Fibroblast of lung (primary cell): ENCODE data around the gene SLC1A1.
"Not testable (repeated sequence)": the region's sequence is repeated elsewhere in the genome, so short reads cannot be mapped to it uniquely, and the experiment has no call there.

Experiments
- CTCF ChIP-seq, 2 donors: IDR thresholded peaks in 1 of 2; conservative IDR thresholded peaks in 1 of 2; 1 replicate in 1 of 2; 2 replicates in 1 of 2; pipeline ENCODE4 v1.5.1; 2011 to 2012; ENCODE audit warnings: low read length in 2 of 2, control low read depth in 1 of 2, inconsistent platforms in 1 of 2, low read depth in 1 of 2, mild to moderate bottlenecking in 1 of 2
- EZH2 ChIP-seq: IDR thresholded peaks from 2 replicates; pipeline ENCODE4 v1.5.1; 2012; ENCODE audit warnings: low read length, control low read depth, mild to moderate bottlenecking; ENCODE audit errors: missing control alignments

DNA sequence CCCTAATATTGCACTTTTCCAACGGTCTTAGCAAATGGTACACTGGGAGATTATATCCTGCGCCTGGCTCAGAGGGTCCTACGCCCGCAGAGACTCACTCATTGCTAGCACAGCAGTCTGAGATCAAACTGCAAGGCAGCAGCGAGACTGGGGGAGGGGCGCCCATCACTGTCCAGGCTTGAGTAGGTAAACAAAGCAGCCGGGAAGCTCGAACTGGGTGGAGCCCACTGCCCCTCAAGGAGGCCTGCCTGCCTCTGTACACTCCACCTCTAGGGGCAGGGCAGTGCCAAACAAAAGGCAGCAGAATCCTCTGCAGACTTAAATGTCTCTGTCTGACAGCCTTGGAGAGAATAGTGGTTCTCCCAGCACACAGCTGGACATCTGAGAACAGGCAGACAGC lies 41.1 kb downstream of the SLC1A1 start:
- not testable (repeated sequence) for TF ChIP-seq EZH2; CTCF (conservative IDR thresholded peaks at IDR 0.05 in 1 of 2, IDR thresholded peaks at IDR 0.05 in 1 of 2; ENCODE audit: low read depth in 1 of 2, low read length in 2 of 2)
